ENCODE results near the gene LIPC. TPM values are rescaled to one million over a fixed set of nuclear protein-coding genes. Genes with fewer than 3 reads are reported as not detected.
A peak's percentile ranks its signal among the peaks of the same experiment; 100 is the strongest.

Gene LIPC
- total and polyA plus RNA-seq, 7 experiments from 2014 or later = 0.46 to 5.1 (median 0.77) TPM

- Histone ChIP-seq H3K27ac (ENCODE audit: low read depth, low read length) (no peak overlapping the region), H3K36me3 (ENCODE audit: control insufficient read depth in 2 of 3, insufficient read depth in 3 of 3, low read length in 3 of 3) (no peaks in the 10 kb centered on the region), H3K9me3 (ENCODE audit: control insufficient read depth in 2 of 3, low read length in 3 of 3) (no peaks in the 10 kb centered on the region), H3K4me1 (ENCODE audit: control insufficient read depth in 2 of 2, insufficient read depth in 2 of 2, low read length in 2 of 2) (peaks cover 0 to 11% of the 10 kb centered on the region in 2 donors), H3K4me3 (ENCODE audit: low read length) (no peak overlapping the region), H3K27me3 (ENCODE audit: control insufficient read depth in 2 of 2, insufficient read depth in 2 of 2, low read length in 2 of 2) (no peaks in the 10 kb centered on the region)
- H3K27me3 Mint-ChIP-seq = peaks cover 0 to 6% (median 0%) of the 10 kb centered on the region in 5 donors
- peaks cover 9 to 22% (median 17%) of the 10 kb centered on the region in 7 donors for H3K4me1 Mint-ChIP-seq
- no peak overlapping the region for H3K4me3 Mint-ChIP-seq
- intact Hi-C loops (cut with micrococcal nuclease) = no loop called here
- H3K36me3 Mint-ChIP-seq = peaks cover 0 to 10% (median 0%) of the 10 kb centered on the region in 5 donors
- ATAC-seq (no peak), DNase-seq (no peak)
- H3K9me3 Mint-ChIP-seq = peaks cover 0 to 16% (median 4%) of the 10 kb centered on the region in 11 donors
- POLR2A ChIA-PET = interaction anchor here (0.6 kb wide), 1 partner anchor 184 kb away, joined by 3 read pairs; no protein-coding TSS in a partner anchor
- no peak overlapping the region for H3K27ac Mint-ChIP-seq
- CTCF ChIA-PET = interaction anchor here (0.7 kb wide), 1 partner anchor 492 kb away, joined by 4 read pairs; no protein-coding TSS in a partner anchor
These were observed 151.5 kb downstream of the LIPC start for GRCh38 chr15:58583171-58583908.

- H3K27me3 ChIP-seq (ENCODE audit: control insufficient read depth in 2 of 2, insufficient read depth in 2 of 2, low read length in 2 of 2) = no peaks in the 10 kb centered on the region
- DNase-seq (no peak), ATAC-seq (no peak)
- Mint-ChIP-seq H3K9me3 (peaks cover 0 to 16% (median 4%) of the 10 kb centered on the region in 11 donors), H3K27ac (peak overlapping the region in 6 of 9 donors; percentile 19 to 67 (median 35)), H3K27me3 (peaks cover 0 to 6% (median 0%) of the 10 kb centered on the region in 5 donors), H3K4me3 (peak overlapping the region in 2 of 10 donors; percentile 2 to 63), H3K36me3 (peaks cover 0 to 13% (median 0%) of the 10 kb centered on the region in 5 donors), H3K4me1 (peaks cover 9 to 27% (median 20%) of the 10 kb centered on the region in 7 donors)
- no peaks in the 10 kb centered on the region for H3K9me3 ChIP-seq (ENCODE audit: control insufficient read depth in 2 of 3, low read length in 3 of 3)
- H3K27ac ChIP-seq (ENCODE audit: low read depth, low read length) = no peak overlapping the region
- POLR2A ChIA-PET = no interaction called here
- no peaks in the 10 kb centered on the region for H3K36me3 ChIP-seq (ENCODE audit: control insufficient read depth in 2 of 3, insufficient read depth in 3 of 3, low read length in 3 of 3)
- peaks cover 0 to 11% of the 10 kb centered on the region in 2 donors for H3K4me1 ChIP-seq (ENCODE audit: control insufficient read depth in 2 of 2, insufficient read depth in 2 of 2, low read length in 2 of 2)
- CTCF ChIA-PET = interaction anchor here (0.6 to 1.1 kb wide), 3 partner anchors 10 to 156 kb away, joined by 3 read pairs; no protein-coding TSS in a partner anchor
- no peak overlapping the region for H3K4me3 ChIP-seq (ENCODE audit: low read length)
- intact Hi-C loops (cut with micrococcal nuclease) = no loop called here
These were observed 153.1 kb downstream of the LIPC start for GRCh38 chr15:58584789-58585461.

GRCh38 chr15:58585693-58586443 is 154.1 kb downstream of the LIPC start:
- Mint-ChIP-seq H3K9me3 (peaks cover 0 to 16% (median 4%) of the 10 kb centered on the region in 11 donors), H3K27ac (peak overlapping the region in 5 of 9 donors; percentile 16 to 67 (median 32)), H3K36me3 (peaks cover 0 to 19% (median 0%) of the 10 kb centered on the region in 5 donors), H3K27me3 (peaks cover 0 to 6% (median 0%) of the 10 kb centered on the region in 5 donors), H3K4me3 (peak overlapping the region in 3 of 10 donors; percentile 14 to 65 (median 63)), H3K4me1 (peaks cover 9 to 31% (median 20%) of the 10 kb centered on the region in 7 donors)
- ATAC-seq (no peak), DNase-seq (no peak)
- Histone ChIP-seq H3K4me3 (ENCODE audit: low read length) (no peak overlapping the region), H3K27me3 (ENCODE audit: control insufficient read depth in 2 of 2, insufficient read depth in 2 of 2, low read length in 2 of 2) (no peaks in the 10 kb centered on the region), H3K4me1 (ENCODE audit: control insufficient read depth in 2 of 2, insufficient read depth in 2 of 2, low read length in 2 of 2) (peaks cover 0 to 11% of the 10 kb centered on the region in 2 donors), H3K9me3 (ENCODE audit: control insufficient read depth in 2 of 3, low read length in 3 of 3) (no peaks in the 10 kb centered on the region), H3K27ac (ENCODE audit: low read depth, low read length) (no peak overlapping the region), H3K36me3 (ENCODE audit: control insufficient read depth in 2 of 3, insufficient read depth in 3 of 3, low read length in 3 of 3) (no peaks in the 10 kb centered on the region)
- POLR2A ChIA-PET = no interaction called here
- CTCF ChIA-PET = interaction anchor here (0.6 kb wide), 1 partner anchor 42 kb away, joined by 3 read pairs; no protein-coding TSS in a partner anchor
- intact Hi-C loops (cut with micrococcal nuclease) = no loop called here

GRCh38 chr15:58587486-58587885 is 155.7 kb downstream of the LIPC start:
- Mint-ChIP-seq H3K4me3 (no peak overlapping the region), H3K36me3 (peaks cover 0 to 31% (median 3%) of the 10 kb centered on the region in 5 donors), H3K27me3 (peaks cover 0 to 3% (median 0%) of the 10 kb centered on the region in 5 donors), H3K27ac (no peak overlapping the region), H3K9me3 (peaks cover 0 to 16% (median 3%) of the 10 kb centered on the region in 11 donors), H3K4me1 (peaks cover 8 to 31% (median 20%) of the 10 kb centered on the region in 7 donors)
- DNase-seq = no peak
- H3K4me3 ChIP-seq (ENCODE audit: low read length) = no peak overlapping the region
- ChIA-PET CTCF (no interaction called here), POLR2A (interaction anchor here (0.7 kb wide), 1 partner anchor 136 kb away, joined by 3 read pairs; no protein-coding TSS in a partner anchor)
- H3K27ac ChIP-seq (ENCODE audit: low read depth, low read length) = no peak overlapping the region
- H3K36me3 ChIP-seq (ENCODE audit: control insufficient read depth in 2 of 3, insufficient read depth in 3 of 3, low read length in 3 of 3) = no peaks in the 10 kb centered on the region
- no peaks in the 10 kb centered on the region for H3K9me3 ChIP-seq (ENCODE audit: control insufficient read depth in 2 of 3, low read length in 3 of 3)
- intact Hi-C loops (cut with micrococcal nuclease) = no loop called here
- no peak for ATAC-seq
- no peaks in the 10 kb centered on the region for H3K27me3 ChIP-seq (ENCODE audit: control insufficient read depth in 2 of 2, insufficient read depth in 2 of 2, low read length in 2 of 2)
- H3K4me1 ChIP-seq (ENCODE audit: control insufficient read depth in 2 of 2, insufficient read depth in 2 of 2, low read length in 2 of 2) = peaks cover 0 to 11% of the 10 kb centered on the region in 2 donors

- H3K9me3 Mint-ChIP-seq = peaks cover 0 to 15% (median 3%) of the 10 kb centered on the region in 11 donors
- H3K27me3 ChIP-seq (ENCODE audit: control insufficient read depth in 2 of 2, insufficient read depth in 2 of 2, low read length in 2 of 2) = no peaks in the 10 kb centered on the region
- CTCF ChIA-PET = no interaction called here
- peak overlapping the region in 1 of 9 donors; percentile 22 for H3K27ac Mint-ChIP-seq
- ATAC-seq (no peak), DNase-seq (no peak)
- H3K4me3 Mint-ChIP-seq = no peak overlapping the region
- no peak overlapping the region for H3K4me3 ChIP-seq (ENCODE audit: low read length)
- intact Hi-C loops (cut with micrococcal nuclease) = no loop called here
- H3K27ac ChIP-seq (ENCODE audit: low read depth, low read length) = no peak overlapping the region
- peaks cover 6 to 31% (median 20%) of the 10 kb centered on the region in 7 donors for H3K4me1 Mint-ChIP-seq
- POLR2A ChIA-PET = interaction anchor here (0.7 kb wide), 1 partner anchor 137 kb away, joined by 3 read pairs; no protein-coding TSS in a partner anchor
- peaks cover 0 to 3% (median 0%) of the 10 kb centered on the region in 5 donors for H3K27me3 Mint-ChIP-seq
- no peaks in the 10 kb centered on the region for H3K36me3 ChIP-seq (ENCODE audit: control insufficient read depth in 2 of 3, insufficient read depth in 3 of 3, low read length in 3 of 3)
- peaks cover 0 to 31% (median 3%) of the 10 kb centered on the region in 5 donors for H3K36me3 Mint-ChIP-seq
- H3K4me1 ChIP-seq (ENCODE audit: control insufficient read depth in 2 of 2, insufficient read depth in 2 of 2, low read length in 2 of 2) = peaks cover 0 to 11% of the 10 kb centered on the region in 2 donors
- no peaks in the 10 kb centered on the region for H3K9me3 ChIP-seq (ENCODE audit: control insufficient read depth in 2 of 3, low read length in 3 of 3)
These were observed 156.3 kb downstream of the LIPC start for GRCh38 chr15:58588096-58588495.

GRCh38 chr15:58589047-58589446 is 157.3 kb downstream of the LIPC start:
- Mint-ChIP-seq H3K4me3 (no peak overlapping the region), H3K4me1 (peaks cover 6 to 34% (median 20%) of the 10 kb centered on the region in 7 donors), H3K9me3 (peaks cover 0 to 6% (median 0%) of the 10 kb centered on the region in 11 donors), H3K36me3 (peaks cover 0 to 33% (median 5%) of the 10 kb centered on the region in 5 donors), H3K27ac (peak overlapping the region in 5 of 9 donors; percentile 3 to 58 (median 14)), H3K27me3 (no peaks in the 10 kb centered on the region)
- Histone ChIP-seq H3K27me3 (ENCODE audit: control insufficient read depth in 2 of 2, insufficient read depth in 2 of 2, low read length in 2 of 2) (no peaks in the 10 kb centered on the region), H3K4me1 (ENCODE audit: control insufficient read depth in 2 of 2, insufficient read depth in 2 of 2, low read length in 2 of 2) (peaks cover 0 to 11% of the 10 kb centered on the region in 2 donors), H3K9me3 (ENCODE audit: control insufficient read depth in 2 of 3, low read length in 3 of 3) (no peaks in the 10 kb centered on the region), H3K36me3 (ENCODE audit: control insufficient read depth in 2 of 3, insufficient read depth in 3 of 3, low read length in 3 of 3) (peaks cover 0 to 3% (median 0%) of the 10 kb centered on the region in 3 experiments), H3K4me3 (ENCODE audit: low read length) (no peak overlapping the region), H3K27ac (ENCODE audit: low read depth, low read length) (no peak overlapping the region)
- intact Hi-C loops (cut with micrococcal nuclease) = no loop called here
- ChIA-PET POLR2A (interaction anchor here (0.7 kb wide), 1 partner anchor 246 kb away, joined by 3 read pairs; no protein-coding TSS in a partner anchor), CTCF (no interaction called here)
- DNase-seq (no peak), ATAC-seq (no peak)

Data from naive thymus-derived CD4-positive, alpha-beta T cell (primary cell).